Sciatic nerve (tissue), 2 donors: Measurements from ENCODE around the gene LYPD6B. TPM values are rescaled to one million over a fixed set of nuclear protein-coding genes. Genes with fewer than 3 reads are reported as not detected.
"Not testable (repeated sequence)": the region's sequence is repeated elsewhere in the genome, so short reads cannot be mapped to it uniquely, and the experiment has no call there.

Source experiments
- ATAC-seq: fragments of 200-7000 bp; cut with Tn5 transposase; one replicate; pipeline ENCODE4 v1.9.1; 2020; ENCODE audit warnings: mild to moderate bottlenecking, moderate library complexity
- DNase-seq: peaks from one replicate; pipeline ENCODE4 v3.0.0-alpha.2; 2020; ENCODE audit warnings: low spot score
- intact Hi-C: fragments of 100-400 bp; cut with DNase I; formaldehyde crosslinking; loops from one replicate; pipeline ENCODE4 v1.14.2; 2022
- total RNA-seq: library from RNA; stranded (reverse); fragmentation: NEBNext Ultra II Directional; extraction: Animal tissue kit (Norgen Biotek cat#: 25700); gene quantifications from one replicate; pipeline ENCODE4 v1.2.1, GENCODE V29; 2021
- donor health status: DM: no; HTN: no; CAD: no.
- donor health status: DM: no; HTN: no; CAD: no.

The LYPD6B gene
- total RNA-seq, 1 donor from 2014 or later = not detected

- ATAC-seq = no peak
- intact Hi-C loops = no loop called here
- DNase-seq = no peak
These were observed 182.5 kb downstream of the LYPD6B start for GRCh38 chr2:149221002-149221401.

- DNase-seq (no peak), ATAC-seq (no peak)
- intact Hi-C loops = no loop called here
These were observed 183.4 kb downstream of the LYPD6B start for GRCh38 chr2:149221898-149222297.

GRCh38 chr2:149223472-149224095 lies 185.1 kb downstream of the LYPD6B start:
- ATAC-seq = no peak
- DNase-seq = no peak
- intact Hi-C loops = no loop called here

GRCh38 chr2:149224543-149224942 lies 186.0 kb downstream of the LYPD6B start:
- ATAC-seq (no peak), DNase-seq (no peak)
- intact Hi-C loops = no loop called here

- intact Hi-C loops = no loop called here
- DNase-seq = no peak
- no peak for ATAC-seq
These were observed 186.9 kb downstream of the LYPD6B start for GRCh38 chr2:149225446-149225845.

- no peak for DNase-seq
- ATAC-seq = no peak
- intact Hi-C loops = no loop called here
These were observed 188.3 kb downstream of the LYPD6B start for GRCh38 chr2:149226790-149227189.

- intact Hi-C loops = no loop called here
- DNase-seq (no peak), ATAC-seq (no peak)
These were observed 197.4 kb downstream of the LYPD6B start for GRCh38 chr2:149235816-149236375.

- intact Hi-C loops = no loop called here
- no peak for DNase-seq
- ATAC-seq = no peak
These were observed 197.9 kb downstream of the LYPD6B start for GRCh38 chr2:149236410-149236809.

GRCh38 chr2:149246186-149246585 lies 207.7 kb downstream of the LYPD6B start:
- intact Hi-C loops = no loop called here
- no peak for ATAC-seq
- DNase-seq = no peak

- DNase-seq, intact Hi-C loops, ATAC-seq: not testable (repeated sequence)
These were observed 212.9 kb downstream of the LYPD6B start for GRCh38 chr2:149251436-149251835.

- ATAC-seq, DNase-seq, intact Hi-C loops: not testable (repeated sequence)
These were observed 218.4 kb downstream of the LYPD6B start for GRCh38 chr2:149256877-149257276.

GRCh38 chr2:149258531-149258930 lies 220.0 kb downstream of the LYPD6B start:
- DNase-seq (no peak), ATAC-seq (no peak)
- intact Hi-C loops = no loop called here

GRCh38 chr2:149259136-149259535 lies 220.6 kb downstream of the LYPD6B start:
- intact Hi-C loops = no loop called here
- no peak for DNase-seq
- ATAC-seq = no peak

- ATAC-seq (no peak), DNase-seq (no peak)
- intact Hi-C loops = no loop called here
These were observed 223.2 kb downstream of the LYPD6B start for GRCh38 chr2:149261692-149262091.

Other genes starting within 250 kb of the LYPD6B start
- 62.7 TPM for gene KIF5C, start 163.5 kb upstream of the LYPD6B start, total RNA-seq